Transverse colon (tissue), 4 donors: ENCODE results near the gene ZSCAN26.

Experiments
- CTCF ChIP-seq, 5 experiments: fragments of 200-600 bp in 3 of 5; fragments of 450-650 bp in 2 of 5; sonication (generic) in 3 of 5; IDR thresholded peaks; 1 replicate in 2 of 5; 2 replicates in 3 of 5; pipeline ENCODE4 v1.5.1; 2016 to 2017; ENCODE audit warnings: antibody characterized with exemption in 5 of 5, inconsistent platforms in 3 of 5, mild to moderate bottlenecking in 2 of 5, moderate library complexity in 1 of 5
- EP300 ChIP-seq: sonication (generic); formaldehyde crosslinking; IDR thresholded peaks from one replicate; pipeline ENCODE4 v1.6.1; 2017; ENCODE audit warnings: antibody characterized with exemption, low read depth
- POLR2A ChIP-seq: fragments of 450-650 bp; IDR thresholded peaks from one replicate; pipeline ENCODE4 v1.6.1; 2016; ENCODE audit warnings: antibody characterized with exemption, mild to moderate bottlenecking, moderate library complexity
- POLR2AphosphoS5 ChIP-seq, 3 donors: sonication (generic); formaldehyde crosslinking; IDR thresholded peaks; one replicate each; pipeline ENCODE4 v1.6.1; 2016; ENCODE audit warnings: antibody characterized with exemption in 3 of 3

GRCh38 chr6:28303570-28303969 is 36.6 kb downstream of the ZSCAN26 start:
- no peak for TF ChIP-seq CTCF (IDR thresholded peaks at IDR 0.05)
- no peak for TF ChIP-seq POLR2A
- TF ChIP-seq POLR2AphosphoS5 (IDR thresholded peaks at IDR 0.05): no peak
- no peak for TF ChIP-seq EP300
